ENCODE data around the gene CDH13.

The CDH13 gene

GRCh38 chr16:83066881-83067280, 440.1 kb downstream of the CDH13 start:
- TF ChIP-seq ZNF692 (tag by site-specific recombination; IDR thresholded peaks at IDR 0.05) (no peak), ZNF23 (tag by site-specific recombination; IDR thresholded peaks at IDR 0.05; ENCODE audit: borderline replicate concordance) (no peak), ZNF645 (tag by site-specific recombination; IDR thresholded peaks at IDR 0.05) (no peak), EGR2 (tag by site-specific recombination; IDR thresholded peaks at IDR 0.05; ENCODE audit: low read depth) (no peak), ZNF521 (tag by site-specific recombination; IDR thresholded peaks at IDR 0.05) (no peak), ZBTB10 (tag by site-specific recombination; IDR thresholded peaks at IDR 0.05) (no peak), ZNF302 (tag by site-specific recombination; IDR thresholded peaks at IDR 0.05; ENCODE audit: low read depth) (no peak), ZBTB48 (tag by site-specific recombination; IDR thresholded peaks at IDR 0.05) (no peak), ZNF624 (tag by site-specific recombination; IDR thresholded peaks at IDR 0.05) (no peak), SP2 (tag by site-specific recombination; IDR thresholded peaks at IDR 0.05) (no peak), ZNF777 (tag by site-specific recombination; IDR thresholded peaks at IDR 0.05; ENCODE audit: borderline replicate concordance) (no peak), ZFHX2 (tag by site-specific recombination; conservative IDR thresholded peaks at IDR 0.05) (no peak), ZFP37 (tag by site-specific recombination; IDR thresholded peaks at IDR 0.05) (no peak), ZNF600 (tag by site-specific recombination; IDR thresholded peaks at IDR 0.05) (no peak), ZNF639 (tag by site-specific recombination; IDR thresholded peaks at IDR 0.05) (no peak)
- H3K4me1 ChIP-seq (ENCODE audit: control insufficient read depth, insufficient read depth, low read length), result no peaks in the 10 kb centered on the region
- H3K9me3 ChIP-seq (ENCODE audit: control insufficient read depth, insufficient read depth, low read depth, low read length), result no peaks in the 10 kb centered on the region
- H3K27ac ChIP-seq (ENCODE audit: extremely low read depth, low read depth, low read length), result no peak overlapping the region
- no peak overlapping the region for H3K4me3 ChIP-seq (ENCODE audit: low read depth, low read length)
- CTCF ChIA-PET, result no interaction called here
- POLR2A ChIA-PET, result no interaction called here
- no peaks in the 10 kb centered on the region for H3K36me3 ChIP-seq (ENCODE audit: control insufficient read depth in 2 of 2, insufficient read depth in 1 of 2, low read length in 2 of 2)

- Histone ChIP-seq H3K36me3 (ENCODE audit: control insufficient read depth in 2 of 2, insufficient read depth in 1 of 2, low read length in 2 of 2) (no peaks in the 10 kb centered on the region), H3K9me3 (ENCODE audit: control insufficient read depth, insufficient read depth, low read depth, low read length) (no peaks in the 10 kb centered on the region), H3K27ac (ENCODE audit: extremely low read depth, low read depth, low read length) (no peak overlapping the region), H3K4me1 (ENCODE audit: control insufficient read depth, insufficient read depth, low read length) (no peaks in the 10 kb centered on the region), H3K4me3 (ENCODE audit: low read depth, low read length) (no peak overlapping the region)
- no peak for TF ChIP-seq ZNF157 (tag by site-specific recombination; IDR thresholded peaks at IDR 0.05)
- no peak for TF ChIP-seq HOXC10 (CRISPR knock-in tag; IDR thresholded peaks at IDR 0.05)
- no peak for TF ChIP-seq ZNF660 (tag by site-specific recombination; IDR thresholded peaks at IDR 0.05)
- no peak for TF ChIP-seq PRDM4 (tag by site-specific recombination; IDR thresholded peaks at IDR 0.05)
- TF ChIP-seq ZBTB20 (tag by site-specific recombination; IDR thresholded peaks at IDR 0.05), result no peak
- TF ChIP-seq SCRT1 (tag by site-specific recombination; IDR thresholded peaks at IDR 0.05; ENCODE audit: borderline replicate concordance), result no peak
- TF ChIP-seq TCF7L2 (IDR thresholded peaks at IDR 0.05; ENCODE audit: borderline replicate concordance, low read depth, low read length), result no peak
- no peak for TF ChIP-seq ZSCAN30 (tag by site-specific recombination; IDR thresholded peaks at IDR 0.05)
- TF ChIP-seq ZNF423 (tag by site-specific recombination; IDR thresholded peaks at IDR 0.05), result no peak
- POLR2A ChIA-PET, result no interaction called here
- CTCF ChIA-PET, result interaction anchor here (0.6 to 0.7 kb wide), 2 partner anchors 116 to 581 kb away, joined by 3 read pairs; no protein-coding TSS in a partner anchor
Observed at GRCh38 chr16:83068686-83069085, 441.9 kb downstream of the CDH13 start.

All from HEK293 (cell line).